Fibroblast of pulmonary artery (primary cell): ENCODE data around the gene IPP.

Experiments
- DNase-seq: peaks from one replicate; pipeline ENCODE4 v3.0.0-alpha.2; 2010; ENCODE audit warnings: low read depth
- H3K4me3 ChIP-seq: replicated peaks from 2 replicates; pipeline ENCODE4 v1.5.1; 2011; ENCODE audit warnings: low read depth, mild to moderate bottlenecking, control low read depth, low read length, moderate library complexity
- TF ChIP-seq, protein P1 (sequence below): IDR thresholded peaks from 2 replicates; pipeline ENCODE4 v1.5.1; 2011; ENCODE audit warnings: mild to moderate bottlenecking, control low read depth, low read length, inconsistent platforms; ENCODE audit errors: missing control alignments

IPP gene

DNA sequence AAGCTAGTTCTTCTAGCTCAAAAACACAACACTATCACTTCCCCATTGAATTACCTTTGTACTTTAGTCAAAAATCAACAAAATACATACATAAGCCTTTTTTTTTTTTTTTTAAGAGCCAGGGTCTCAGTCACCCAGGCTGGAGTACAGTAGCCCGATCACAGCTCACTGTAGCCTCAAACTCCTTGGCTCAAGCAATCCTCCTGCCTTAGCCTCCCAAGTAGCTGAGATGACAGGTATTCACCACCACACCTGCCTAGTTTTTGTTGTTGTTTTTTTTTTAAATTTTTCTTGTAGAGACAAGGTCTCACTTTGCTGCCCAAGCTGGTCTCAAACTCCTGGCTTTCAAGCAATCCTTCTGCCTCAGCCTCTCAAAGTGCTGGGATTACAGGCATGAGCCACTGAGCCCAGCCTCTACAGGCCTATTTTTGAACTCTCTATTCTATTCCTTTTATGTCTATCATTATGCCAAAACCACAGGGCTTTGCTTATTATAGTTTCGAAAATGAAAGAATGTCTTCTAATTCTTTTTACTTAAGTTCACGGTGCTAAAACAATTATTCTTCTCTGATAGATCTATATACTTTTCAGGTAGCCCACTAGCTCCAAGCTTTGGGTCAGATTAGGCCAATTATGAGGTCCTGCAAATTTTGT is 93.8 kb downstream of the IPP start:
- no peak for DNase-seq
- TF ChIP-seq, protein P1, sequence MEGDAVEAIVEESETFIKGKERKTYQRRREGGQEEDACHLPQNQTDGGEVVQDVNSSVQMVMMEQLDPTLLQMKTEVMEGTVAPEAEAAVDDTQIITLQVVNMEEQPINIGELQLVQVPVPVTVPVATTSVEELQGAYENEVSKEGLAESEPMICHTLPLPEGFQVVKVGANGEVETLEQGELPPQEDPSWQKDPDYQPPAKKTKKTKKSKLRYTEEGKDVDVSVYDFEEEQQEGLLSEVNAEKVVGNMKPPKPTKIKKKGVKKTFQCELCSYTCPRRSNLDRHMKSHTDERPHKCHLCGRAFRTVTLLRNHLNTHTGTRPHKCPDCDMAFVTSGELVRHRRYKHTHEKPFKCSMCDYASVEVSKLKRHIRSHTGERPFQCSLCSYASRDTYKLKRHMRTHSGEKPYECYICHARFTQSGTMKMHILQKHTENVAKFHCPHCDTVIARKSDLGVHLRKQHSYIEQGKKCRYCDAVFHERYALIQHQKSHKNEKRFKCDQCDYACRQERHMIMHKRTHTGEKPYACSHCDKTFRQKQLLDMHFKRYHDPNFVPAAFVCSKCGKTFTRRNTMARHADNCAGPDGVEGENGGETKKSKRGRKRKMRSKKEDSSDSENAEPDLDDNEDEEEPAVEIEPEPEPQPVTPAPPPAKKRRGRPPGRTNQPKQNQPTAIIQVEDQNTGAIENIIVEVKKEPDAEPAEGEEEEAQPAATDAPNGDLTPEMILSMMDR: no peak

DNA sequence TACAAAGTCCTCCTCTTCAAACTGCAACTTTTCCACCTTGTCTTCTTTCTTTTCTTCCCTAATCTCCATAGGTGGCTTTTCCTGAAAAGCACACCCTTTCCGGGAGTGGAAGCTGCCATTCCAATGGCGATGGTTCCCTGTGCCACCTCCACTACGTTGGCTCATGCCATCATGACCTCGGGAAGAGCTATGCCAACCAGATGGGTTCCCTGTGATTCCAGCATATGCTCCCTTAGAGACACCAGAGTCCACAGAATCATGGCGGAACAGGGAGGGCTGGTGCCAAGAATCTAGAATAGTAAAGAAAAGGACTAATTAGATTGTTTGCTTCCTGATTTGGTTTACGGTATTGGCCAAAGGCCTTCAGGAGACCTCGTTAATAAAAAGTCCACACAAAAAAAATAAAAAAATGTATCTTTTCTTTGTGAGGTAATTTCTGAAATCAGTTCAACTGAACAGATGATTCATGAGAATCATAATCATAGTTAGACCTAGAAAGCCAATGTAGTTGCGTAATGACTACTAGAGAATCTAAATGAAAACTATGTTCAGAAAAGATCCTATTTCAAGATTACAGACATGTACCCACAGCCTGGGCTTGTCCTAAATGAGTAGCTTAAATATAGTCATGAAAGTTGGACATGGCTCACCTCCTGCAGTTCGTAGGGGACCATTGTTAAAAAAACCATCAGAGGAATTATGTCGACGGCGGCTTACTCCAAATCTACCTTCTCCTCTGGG is 95.7 kb downstream of the IPP start:
- TF ChIP-seq, protein P1: no peak

More for the DNA sequence above, 93.8 kb downstream of the IPP start:
- H3K4me3 ChIP-seq: no peak overlapping the region

More for the DNA sequence above, 95.7 kb downstream of the IPP start:
- no peak overlapping the region for H3K4me3 ChIP-seq
- DNase-seq: peak; percentile 35
